NCI-H1048 (cell line): ENCODE measurements around the gene NKPD1.

Source experiments
- DNase-seq: peaks from one replicate; lab custom pipeline; 2025; lab: John Stamatoyannopoulos, UW

NKPD1 gene

GRCh38 chr19:45117167-45117594 is 43.6 kb downstream of the NKPD1 start:
- DNase-seq, result no peak

GRCh38 chr19:45115809-45116615 is 44.8 kb downstream of the NKPD1 start:
- DNase-seq, result no peak

GRCh38 chr19:45114116-45114515 is 46.7 kb downstream of the NKPD1 start:
- DNase-seq, result no peak

GRCh38 chr19:45113628-45114027 is 47.2 kb downstream of the NKPD1 start:
- DNase-seq, result no peak

GRCh38 chr19:45112111-45112827 is 48.5 kb downstream of the NKPD1 start:
- no peak for DNase-seq
